HFF-Myc (cell line): ENCODE data around the gene HMGCS2.

Source experiments
- DNase-seq: peaks from one replicate; pipeline ENCODE4 v3.0.0-alpha.2; 2011; ENCODE audit warnings: low read depth; ENCODE audit errors: extremely low read depth
- H3K4me3 ChIP-seq: replicated peaks from 2 replicates; pipeline ENCODE4 v1.5.1; 2011; ENCODE audit warnings: low read depth, mild to moderate bottlenecking, control low read depth, low read length
- TF ChIP-seq, protein P1 (sequence below): IDR thresholded peaks from 2 replicates; pipeline ENCODE4 v1.5.1; 2012; ENCODE audit warnings: mild to moderate bottlenecking, low read depth, low read length, control low read depth; ENCODE audit errors: missing control alignments

Gene HMGCS2

DNA sequence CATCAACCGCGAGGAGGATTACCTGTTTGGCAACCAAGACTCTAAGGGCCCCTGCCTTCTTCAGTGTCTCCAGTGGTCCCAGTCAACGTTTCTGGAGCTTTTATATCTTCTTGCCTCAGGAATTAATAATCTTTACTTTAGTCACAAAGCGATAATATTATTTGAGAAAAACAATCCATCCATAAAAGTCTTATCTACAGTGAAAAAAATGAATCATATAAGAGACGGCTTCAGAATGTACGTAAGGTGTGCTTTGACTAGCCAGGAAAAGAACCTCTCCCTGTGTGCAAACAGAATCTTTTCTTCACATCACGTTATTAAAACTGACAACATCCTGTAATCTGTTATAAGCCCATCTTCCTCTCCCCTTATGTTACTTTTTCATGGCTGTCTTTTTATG, 42.7 kb upstream of the HMGCS2 start, which contains the start of gene REG4:
TSS of gene REG4 (minus strand) at position 74 of the 400 bp plus-strand sequence. CDS start 2,691 bp downstream, outside the sequence.
- H3K4me3 ChIP-seq: no peak within 1 kb of the TSS
- TF ChIP-seq, protein P1, sequence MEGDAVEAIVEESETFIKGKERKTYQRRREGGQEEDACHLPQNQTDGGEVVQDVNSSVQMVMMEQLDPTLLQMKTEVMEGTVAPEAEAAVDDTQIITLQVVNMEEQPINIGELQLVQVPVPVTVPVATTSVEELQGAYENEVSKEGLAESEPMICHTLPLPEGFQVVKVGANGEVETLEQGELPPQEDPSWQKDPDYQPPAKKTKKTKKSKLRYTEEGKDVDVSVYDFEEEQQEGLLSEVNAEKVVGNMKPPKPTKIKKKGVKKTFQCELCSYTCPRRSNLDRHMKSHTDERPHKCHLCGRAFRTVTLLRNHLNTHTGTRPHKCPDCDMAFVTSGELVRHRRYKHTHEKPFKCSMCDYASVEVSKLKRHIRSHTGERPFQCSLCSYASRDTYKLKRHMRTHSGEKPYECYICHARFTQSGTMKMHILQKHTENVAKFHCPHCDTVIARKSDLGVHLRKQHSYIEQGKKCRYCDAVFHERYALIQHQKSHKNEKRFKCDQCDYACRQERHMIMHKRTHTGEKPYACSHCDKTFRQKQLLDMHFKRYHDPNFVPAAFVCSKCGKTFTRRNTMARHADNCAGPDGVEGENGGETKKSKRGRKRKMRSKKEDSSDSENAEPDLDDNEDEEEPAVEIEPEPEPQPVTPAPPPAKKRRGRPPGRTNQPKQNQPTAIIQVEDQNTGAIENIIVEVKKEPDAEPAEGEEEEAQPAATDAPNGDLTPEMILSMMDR: no peak
- no peak for DNase-seq

DNA sequence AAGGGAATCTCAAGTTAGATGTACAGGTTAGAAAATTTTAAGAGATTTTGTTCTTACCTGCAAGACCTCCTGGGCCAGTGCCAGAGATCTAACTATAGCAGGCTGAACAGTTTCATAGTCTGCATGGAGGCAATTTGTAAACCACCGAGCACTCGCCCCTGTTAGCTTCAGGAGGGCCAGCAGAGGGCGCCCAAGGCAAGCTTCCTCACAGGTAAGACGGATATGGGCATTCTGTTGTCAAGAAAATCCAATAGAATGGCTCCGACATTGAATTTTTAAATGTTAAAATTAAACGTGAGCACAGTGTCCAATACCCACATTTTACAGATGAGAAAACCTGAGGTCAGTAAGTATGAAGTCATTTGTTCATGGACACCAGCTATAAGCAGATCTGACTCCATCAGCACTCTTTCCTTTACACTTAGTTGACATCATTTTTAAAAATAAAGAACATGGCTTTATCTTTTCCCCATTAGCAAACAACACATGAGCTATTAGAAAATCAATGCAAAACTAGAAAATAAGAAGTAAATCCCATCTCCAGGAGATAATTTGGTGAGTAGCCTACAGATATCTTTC, 40.4 kb upstream of the HMGCS2 start:
- TF ChIP-seq, protein P1: peak; percentile 97
- H3K4me3 ChIP-seq: no peak overlapping the region
- DNase-seq: peak; percentile 52

DNA sequence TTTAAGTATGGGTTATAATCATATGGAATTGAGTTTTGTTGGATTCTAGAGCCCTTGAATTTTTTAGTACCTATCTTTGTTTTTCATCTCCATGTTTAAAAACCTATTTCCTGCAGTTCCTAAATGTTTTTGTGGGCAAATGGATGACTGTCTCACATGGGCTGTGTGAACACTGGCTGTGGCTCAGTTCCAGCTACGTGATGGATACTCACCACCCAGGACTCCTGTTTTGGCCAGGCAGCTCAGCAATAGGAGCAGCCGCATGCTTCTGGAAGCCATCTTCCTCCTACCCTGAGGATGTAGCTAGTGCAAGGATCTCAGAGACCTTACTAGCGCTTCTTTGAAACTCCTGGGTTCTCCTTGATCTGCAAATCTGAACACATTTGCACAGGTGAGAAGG, 39.8 kb upstream of the HMGCS2 start:
- no peak for DNase-seq

DNA sequence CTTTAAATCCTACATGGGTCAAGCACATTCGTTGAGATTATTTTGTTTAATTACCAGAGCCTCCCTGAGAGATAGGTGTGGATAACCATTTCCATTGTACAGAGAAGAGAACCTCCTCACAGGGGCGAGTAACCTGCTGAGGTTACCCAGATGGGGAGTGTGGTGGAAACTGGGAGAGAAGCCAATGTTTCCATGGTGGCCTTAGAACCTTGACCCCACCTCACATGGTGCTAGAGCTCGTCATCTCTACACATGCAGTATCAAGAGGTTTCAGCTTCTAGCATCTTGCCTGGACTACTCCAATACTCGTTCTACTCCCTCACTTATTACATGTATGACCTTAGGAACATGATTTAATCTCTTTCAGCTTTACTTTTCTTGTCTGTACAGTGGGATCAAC, 37.8 kb upstream of the HMGCS2 start:
- TF ChIP-seq, protein P1: no peak
- no peak for DNase-seq
- H3K4me3 ChIP-seq: no peak overlapping the region

More for the DNA sequence above, 39.8 kb upstream of the HMGCS2 start:
- TF ChIP-seq, protein P1: no peak
- no peak overlapping the region for H3K4me3 ChIP-seq

DNA sequence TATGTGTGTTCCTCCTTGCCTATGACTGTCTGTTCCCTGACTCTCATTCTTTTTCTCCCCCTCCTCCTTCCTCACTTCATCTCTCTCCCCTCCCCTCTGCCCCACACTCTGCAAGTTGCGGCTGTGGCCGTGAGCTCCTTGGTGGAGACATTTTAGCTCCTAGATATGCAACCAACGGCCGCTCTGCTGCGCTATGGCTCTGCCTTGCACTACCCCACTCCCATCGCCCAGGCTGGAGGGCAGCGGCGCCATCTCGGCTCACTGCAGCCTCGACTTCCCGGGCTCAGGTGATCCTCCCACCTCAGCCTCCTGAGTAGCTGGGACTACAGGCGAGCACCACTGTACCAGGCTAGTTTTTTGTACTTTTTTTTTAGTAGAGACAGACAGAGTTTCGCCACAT, 37.0 kb upstream of the HMGCS2 start:
- TF ChIP-seq, protein P1: no peak
- H3K4me3 ChIP-seq: no peak overlapping the region
- no peak for DNase-seq

DNA sequence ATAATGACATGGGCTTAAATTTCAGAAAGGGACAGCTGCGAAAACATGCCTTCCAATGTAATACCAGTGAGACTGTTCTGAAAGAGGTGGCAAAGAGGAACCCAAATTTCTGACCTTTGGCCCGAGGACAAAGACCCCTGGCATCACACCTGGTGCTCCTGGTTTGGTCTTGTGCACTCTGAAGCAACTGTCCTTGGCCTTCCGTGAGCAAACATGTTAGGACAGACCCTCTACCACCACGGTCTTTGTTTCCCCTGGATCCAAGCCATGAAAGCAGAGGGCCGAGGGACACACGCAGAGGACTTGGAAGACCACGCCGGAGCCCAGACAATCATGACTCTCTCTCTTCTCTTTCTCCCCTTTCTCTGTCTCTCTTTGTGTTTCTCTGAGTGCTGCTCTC, 36.5 kb upstream of the HMGCS2 start:
- no peak for DNase-seq
- H3K4me3 ChIP-seq: no peak overlapping the region
- TF ChIP-seq, protein P1: no peak
